Ishikawa (cell line): Measurements from ENCODE around the gene ARHGEF25.

Source experiments
- CEBPB ChIP-seq: IDR thresholded peaks from 2 replicates; pipeline ENCODE4 v1.6.1; 2012
- CREB1 ChIP-seq: IDR thresholded peaks from 2 replicates; pipeline ENCODE4 v1.6.1; 2012; ENCODE audit warnings: low read depth
- EGR1 ChIP-seq: IDR thresholded peaks from 2 replicates; pipeline ENCODE4 v1.6.1; 2012
- EP300 ChIP-seq: IDR thresholded peaks from 2 replicates; pipeline ENCODE4 v1.6.1; 2012; ENCODE audit warnings: borderline replicate concordance
- FOXM1 ChIP-seq: IDR thresholded peaks from 2 replicates; pipeline ENCODE4 v1.6.1; 2012; ENCODE audit warnings: low read depth, borderline replicate concordance
- NFIC ChIP-seq: IDR thresholded peaks from 2 replicates; pipeline ENCODE4 v1.6.1; 2012
- RAD21 ChIP-seq: IDR thresholded peaks from 2 replicates; pipeline ENCODE4 v1.6.1; 2012; ENCODE audit warnings: low read depth
- TAF1 ChIP-seq: IDR thresholded peaks from 2 replicates; pipeline ENCODE4 v1.6.1; 2012; ENCODE audit warnings: low read depth, mild to moderate bottlenecking
- TCF12 ChIP-seq: IDR thresholded peaks from 2 replicates; pipeline ENCODE4 v1.6.1; 2012; ENCODE audit warnings: low read depth
- TEAD4 ChIP-seq: IDR thresholded peaks from 2 replicates; pipeline ENCODE4 v1.6.1; 2012
- YY1 ChIP-seq: IDR thresholded peaks from 2 replicates; pipeline ENCODE4 v1.6.1; 2012; ENCODE audit warnings: low read depth
- ZBTB7A ChIP-seq: IDR thresholded peaks from 2 replicates; pipeline ENCODE4 v1.6.1; 2012; ENCODE audit warnings: low read depth
- TF ChIP-seq, protein P1 (sequence below): IDR thresholded peaks from 2 replicates; pipeline ENCODE4 v1.6.1; 2012
- TF ChIP-seq, protein P2 (sequence below): IDR thresholded peaks from 2 replicates; pipeline ENCODE4 v1.6.1; 2012; ENCODE audit warnings: low read depth, mild to moderate bottlenecking
- TF ChIP-seq, protein P3 (sequence below): IDR thresholded peaks from 2 replicates; pipeline ENCODE4 v1.6.1; 2012

ARHGEF25 gene

DNA sequence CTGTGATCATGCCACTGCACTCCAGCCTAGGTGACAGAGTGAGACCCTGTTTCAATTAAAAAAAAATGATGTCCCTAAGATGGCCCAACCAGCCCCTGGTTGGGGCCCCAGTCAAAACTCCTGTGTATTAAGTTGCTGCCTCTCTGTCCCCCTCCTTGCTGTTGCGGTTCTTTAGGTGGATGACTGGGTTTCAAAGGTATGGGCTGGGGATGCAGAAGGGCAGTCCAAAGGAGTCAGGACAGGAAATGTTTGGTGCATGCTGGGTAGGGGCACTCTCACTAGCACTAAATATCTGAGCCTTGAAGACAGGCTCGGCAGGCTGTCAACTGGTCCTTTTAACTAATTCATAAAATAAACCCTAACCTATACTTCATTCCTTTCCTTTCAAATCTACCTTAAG is 32.2 kb upstream of the ARHGEF25 start:
- TF ChIP-seq TEAD4 (no peak), FOXM1 (no peak), TAF1 (no peak), EGR1 (no peak), YY1 (no peak), ZBTB7A (no peak), EP300 (no peak)
- TF ChIP-seq, protein P1, sequence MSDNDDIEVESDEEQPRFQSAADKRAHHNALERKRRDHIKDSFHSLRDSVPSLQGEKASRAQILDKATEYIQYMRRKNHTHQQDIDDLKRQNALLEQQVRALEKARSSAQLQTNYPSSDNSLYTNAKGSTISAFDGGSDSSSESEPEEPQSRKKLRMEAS, result no peak

DNA sequence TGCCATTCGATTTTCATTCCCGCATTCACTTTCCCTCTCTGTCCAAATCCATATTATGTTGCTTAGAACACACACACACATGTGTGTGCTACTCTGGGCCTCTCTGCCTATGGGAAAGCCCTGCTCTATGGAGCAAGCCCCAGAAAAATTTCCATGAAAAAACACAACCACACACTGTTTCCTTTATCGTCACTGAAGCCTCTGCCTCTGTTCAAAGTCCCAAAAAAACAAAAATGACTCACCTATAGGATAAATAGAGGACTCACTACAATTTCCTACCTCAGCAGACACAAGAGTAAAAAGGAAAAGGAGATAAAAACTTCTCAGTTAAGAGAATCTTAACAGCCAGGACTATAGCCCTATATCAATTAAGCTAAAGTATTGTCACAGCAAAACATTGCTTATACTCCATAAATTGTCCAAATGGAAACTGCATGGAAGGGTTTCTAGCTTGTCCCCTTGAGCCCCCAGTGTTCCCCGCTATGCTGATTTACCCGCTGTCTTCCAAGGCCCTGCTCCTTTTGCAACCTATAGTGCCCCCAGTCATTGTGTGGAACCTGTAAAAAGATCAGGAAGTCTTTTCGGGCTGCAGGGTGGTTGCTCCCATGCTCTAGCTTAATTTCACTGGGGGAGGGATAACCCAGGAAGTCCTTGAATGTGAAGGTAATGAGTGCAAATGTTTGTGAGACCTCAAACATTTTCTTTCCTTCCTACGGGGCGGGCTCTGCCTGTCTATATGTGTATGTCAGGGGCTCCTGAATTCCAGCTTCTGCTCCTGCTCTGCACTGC is 31.4 kb upstream of the ARHGEF25 start:
- TF ChIP-seq YY1 (no peak), TEAD4 (no peak)

DNA sequence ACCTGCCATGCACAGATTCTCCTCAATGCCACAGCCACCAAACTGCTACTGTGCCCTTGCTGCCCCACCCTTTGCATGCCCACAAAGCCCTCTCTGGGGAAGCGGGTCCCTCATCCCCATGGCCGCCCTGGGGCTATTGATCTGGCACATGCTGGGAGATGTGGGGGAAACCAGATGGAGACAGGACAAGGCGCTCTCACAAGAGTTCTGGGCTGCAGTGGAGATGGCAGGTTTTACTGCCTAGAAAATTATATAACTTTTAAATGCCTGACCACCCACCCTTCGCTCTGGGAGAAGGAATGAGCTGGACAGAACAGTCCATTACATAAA is 30.8 kb upstream of the ARHGEF25 start:
- TF ChIP-seq, protein P2, sequence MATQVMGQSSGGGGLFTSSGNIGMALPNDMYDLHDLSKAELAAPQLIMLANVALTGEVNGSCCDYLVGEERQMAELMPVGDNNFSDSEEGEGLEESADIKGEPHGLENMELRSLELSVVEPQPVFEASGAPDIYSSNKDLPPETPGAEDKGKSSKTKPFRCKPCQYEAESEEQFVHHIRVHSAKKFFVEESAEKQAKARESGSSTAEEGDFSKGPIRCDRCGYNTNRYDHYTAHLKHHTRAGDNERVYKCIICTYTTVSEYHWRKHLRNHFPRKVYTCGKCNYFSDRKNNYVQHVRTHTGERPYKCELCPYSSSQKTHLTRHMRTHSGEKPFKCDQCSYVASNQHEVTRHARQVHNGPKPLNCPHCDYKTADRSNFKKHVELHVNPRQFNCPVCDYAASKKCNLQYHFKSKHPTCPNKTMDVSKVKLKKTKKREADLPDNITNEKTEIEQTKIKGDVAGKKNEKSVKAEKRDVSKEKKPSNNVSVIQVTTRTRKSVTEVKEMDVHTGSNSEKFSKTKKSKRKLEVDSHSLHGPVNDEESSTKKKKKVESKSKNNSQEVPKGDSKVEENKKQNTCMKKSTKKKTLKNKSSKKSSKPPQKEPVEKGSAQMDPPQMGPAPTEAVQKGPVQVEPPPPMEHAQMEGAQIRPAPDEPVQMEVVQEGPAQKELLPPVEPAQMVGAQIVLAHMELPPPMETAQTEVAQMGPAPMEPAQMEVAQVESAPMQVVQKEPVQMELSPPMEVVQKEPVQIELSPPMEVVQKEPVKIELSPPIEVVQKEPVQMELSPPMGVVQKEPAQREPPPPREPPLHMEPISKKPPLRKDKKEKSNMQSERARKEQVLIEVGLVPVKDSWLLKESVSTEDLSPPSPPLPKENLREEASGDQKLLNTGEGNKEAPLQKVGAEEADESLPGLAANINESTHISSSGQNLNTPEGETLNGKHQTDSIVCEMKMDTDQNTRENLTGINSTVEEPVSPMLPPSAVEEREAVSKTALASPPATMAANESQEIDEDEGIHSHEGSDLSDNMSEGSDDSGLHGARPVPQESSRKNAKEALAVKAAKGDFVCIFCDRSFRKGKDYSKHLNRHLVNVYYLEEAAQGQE, result no peak
- TF ChIP-seq FOXM1 (no peak), CREB1 (no peak), TAF1 (no peak), TCF12 (no peak), ZBTB7A (no peak), TEAD4 (no peak), CEBPB (no peak), YY1 (no peak), EP300 (no peak), EGR1 (no peak), RAD21 (no peak), NFIC (no peak)
- TF ChIP-seq, protein P3, sequence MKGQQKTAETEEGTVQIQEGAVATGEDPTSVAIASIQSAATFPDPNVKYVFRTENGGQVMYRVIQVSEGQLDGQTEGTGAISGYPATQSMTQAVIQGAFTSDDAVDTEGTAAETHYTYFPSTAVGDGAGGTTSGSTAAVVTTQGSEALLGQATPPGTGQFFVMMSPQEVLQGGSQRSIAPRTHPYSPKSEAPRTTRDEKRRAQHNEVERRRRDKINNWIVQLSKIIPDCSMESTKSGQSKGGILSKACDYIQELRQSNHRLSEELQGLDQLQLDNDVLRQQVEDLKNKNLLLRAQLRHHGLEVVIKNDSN, result no peak
- TF ChIP-seq, protein P1, result no peak

DNA sequence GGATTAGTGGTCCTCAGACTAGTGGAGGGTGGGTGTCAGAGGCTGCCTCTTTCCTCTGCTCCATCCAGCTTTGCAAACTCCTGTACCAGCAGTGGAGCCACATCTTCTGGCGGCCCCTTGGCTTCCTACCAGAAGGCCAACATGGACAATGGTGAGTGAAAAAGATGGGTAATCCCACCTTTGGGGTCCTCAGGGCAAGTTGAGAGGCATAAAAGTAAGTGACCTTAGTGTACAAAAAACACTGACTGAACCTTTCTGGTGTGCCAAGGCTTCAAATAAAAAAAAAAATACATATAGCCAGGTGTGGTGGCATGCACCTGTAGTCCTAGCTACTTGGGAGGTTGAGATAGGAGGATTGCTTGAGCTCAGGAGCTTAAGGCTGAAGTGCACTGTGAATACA is 29.4 kb upstream of the ARHGEF25 start:
- no peak for TF ChIP-seq EGR1
- TF ChIP-seq, protein P1, result no peak
- TF ChIP-seq TCF12, result no peak
- TF ChIP-seq EP300, result no peak

DNA sequence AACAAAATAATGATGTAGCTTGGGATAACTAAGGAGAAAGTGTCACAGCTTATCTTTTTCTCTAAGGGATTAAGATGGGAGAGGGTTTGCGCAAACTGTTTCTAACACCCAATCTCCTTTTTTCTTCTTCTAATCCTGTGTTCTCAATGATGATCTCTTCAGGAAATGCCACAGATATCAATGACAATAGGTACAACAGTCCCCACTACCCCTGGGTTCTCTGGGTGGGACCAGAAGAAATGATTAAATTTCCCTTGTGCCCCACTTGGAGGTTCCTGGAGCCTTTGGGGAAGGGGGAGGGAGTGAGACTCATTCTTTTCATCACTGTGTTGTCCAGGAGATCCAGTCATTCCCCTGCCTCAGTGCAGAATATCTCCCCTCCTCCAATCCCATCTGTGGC is 28.8 kb upstream of the ARHGEF25 start:
- TF ChIP-seq, protein P2, result no peak

DNA sequence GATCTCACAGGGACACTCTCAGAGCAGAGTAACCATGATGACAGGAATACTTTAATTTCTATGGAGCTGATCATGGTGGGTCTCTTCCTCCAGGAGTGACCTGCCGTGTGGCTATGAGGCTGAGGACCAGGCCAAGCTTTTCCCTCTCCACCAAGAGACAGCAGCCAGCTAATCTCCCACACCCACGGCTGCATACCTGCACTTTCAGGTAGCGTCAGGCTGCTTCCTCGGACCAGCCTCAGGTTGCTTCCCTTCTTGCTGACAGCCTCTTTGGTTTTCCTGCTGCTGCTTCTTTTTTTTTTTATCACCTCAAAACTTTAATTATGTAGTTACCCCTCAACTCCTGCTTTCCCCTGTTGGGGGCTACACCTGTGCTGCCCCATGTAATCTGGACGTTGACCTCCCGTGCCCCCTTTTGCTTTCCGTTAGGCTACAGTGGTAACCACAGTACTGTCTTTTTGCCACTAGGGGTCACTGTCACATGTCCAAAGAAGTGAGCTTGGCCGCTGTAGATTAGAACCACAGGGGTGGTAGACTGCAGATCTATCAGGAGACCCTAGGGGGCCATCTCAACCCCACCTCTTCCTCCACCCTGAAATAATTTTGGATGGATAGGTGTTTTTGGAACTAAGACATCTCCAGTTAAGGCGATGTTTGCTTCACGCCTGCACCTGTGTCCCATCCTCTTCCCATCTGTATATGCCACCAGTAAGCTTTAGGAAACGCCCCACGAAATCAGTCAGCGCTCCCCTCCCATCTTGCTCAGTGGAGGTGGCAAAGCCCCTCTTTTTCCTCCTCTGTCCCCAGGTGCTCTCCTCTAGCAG is 28.0 kb upstream of the ARHGEF25 start:
- TF ChIP-seq RAD21 (peak; percentile 96), ZBTB7A (0 out of 2 replicates have a peak, but pooled peaks have one; percentile 42), NFIC (no peak)

DNA sequence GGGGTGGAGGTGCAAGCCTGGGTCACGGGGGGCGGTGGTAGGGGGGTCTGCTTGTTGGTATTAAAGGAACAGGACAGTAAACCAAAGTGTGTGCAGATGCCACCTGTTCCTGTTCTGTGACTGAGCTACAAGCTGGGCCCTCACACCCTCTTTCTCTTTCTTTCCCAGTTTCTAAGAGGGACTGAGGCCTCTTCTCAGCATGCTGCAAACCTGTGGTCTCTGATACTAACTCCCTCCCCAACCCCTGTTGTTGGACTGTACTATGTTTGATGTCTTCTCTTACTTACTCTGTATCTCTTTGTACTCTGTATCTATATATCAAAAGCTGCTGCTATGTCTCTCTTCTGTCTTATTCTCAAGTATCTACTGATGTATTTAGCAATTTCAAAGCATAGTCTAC is 27.2 kb upstream of the ARHGEF25 start:
- TF ChIP-seq NFIC (no peak), RAD21 (no peak), CEBPB (no peak), TEAD4 (no peak), FOXM1 (no peak), CREB1 (no peak)
- TF ChIP-seq, protein P3, result no peak
